ENCODE results near the gene ZC3H4. TPM values are rescaled to one million over a fixed set of nuclear protein-coding genes. Genes with fewer than 3 reads are reported as not detected.

Gene ZC3H4
- total RNA-seq, 1 donor from 2014 or later = 14.6 TPM

DNA sequence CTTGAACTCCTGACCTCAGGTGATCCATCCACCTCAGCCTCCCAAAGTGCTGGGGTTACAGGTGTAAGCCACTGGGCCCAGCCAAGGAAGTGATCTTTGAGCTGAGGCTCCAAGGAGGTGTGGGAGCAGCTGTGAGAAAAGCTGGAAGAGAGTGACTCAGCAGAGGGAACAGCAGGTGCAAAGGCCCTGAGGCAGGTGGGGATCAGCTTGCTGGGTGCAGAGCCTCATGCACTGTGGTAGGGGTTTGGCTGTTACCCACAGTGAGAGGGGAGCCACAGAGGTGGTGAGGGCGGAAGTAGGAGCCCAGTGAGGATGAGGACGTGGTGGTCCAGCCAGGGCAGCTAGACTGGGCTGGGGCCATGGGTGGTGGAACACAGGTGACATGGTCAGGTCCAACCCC lies 87.4 kb downstream of the ZC3H4 start:
- Histone ChIP-seq H3K9ac (ENCODE audit: low read depth in 1 of 3, low read length in 3 of 3) (no peak overlapping the region), H3K9me3 (ENCODE audit: control insufficient read depth in 3 of 3, low read length in 3 of 3) (no peaks in the 10 kb centered on the region), H3K36me3 (ENCODE audit: control insufficient read depth in 3 of 3, insufficient read depth in 3 of 3, low read length in 3 of 3) (no peaks in the 10 kb centered on the region), H3K4me3 (ENCODE audit: low read length in 3 of 3) (no peak overlapping the region), H3K4me1 (ENCODE audit: control insufficient read depth in 3 of 3, insufficient read depth in 3 of 3, low read length in 3 of 3) (peaks cover 7 to 11% (median 9%) of the 10 kb centered on the region in 3 donors), H3K27me3 (ENCODE audit: control insufficient read depth in 3 of 3, insufficient read depth in 3 of 3, low read length in 3 of 3) (peaks cover 58 to 68% (median 67%) of the 10 kb centered on the region in 3 donors), H3K27ac (ENCODE audit: low read depth, low read length) (no peak overlapping the region)

- Histone ChIP-seq H3K9ac (ENCODE audit: low read depth in 1 of 3, low read length in 3 of 3) (no peak overlapping the region), H3K4me3 (ENCODE audit: low read length in 3 of 3) (no peak overlapping the region), H3K9me3 (ENCODE audit: control insufficient read depth in 3 of 3, low read length in 3 of 3) (no peaks in the 10 kb centered on the region), H3K27ac (ENCODE audit: low read depth, low read length) (no peak overlapping the region), H3K27me3 (ENCODE audit: control insufficient read depth in 3 of 3, insufficient read depth in 3 of 3, low read length in 3 of 3) (peaks cover 70 to 79% (median 70%) of the 10 kb centered on the region in 3 donors), H3K4me1 (ENCODE audit: control insufficient read depth in 3 of 3, insufficient read depth in 3 of 3, low read length in 3 of 3) (peaks cover 10 to 15% (median 10%) of the 10 kb centered on the region in 3 donors), H3K36me3 (ENCODE audit: control insufficient read depth in 3 of 3, insufficient read depth in 3 of 3, low read length in 3 of 3) (no peaks in the 10 kb centered on the region)
These were observed 89.1 kb downstream of the ZC3H4 start for GRCh38 chr19:47024502-47024901.

DNA sequence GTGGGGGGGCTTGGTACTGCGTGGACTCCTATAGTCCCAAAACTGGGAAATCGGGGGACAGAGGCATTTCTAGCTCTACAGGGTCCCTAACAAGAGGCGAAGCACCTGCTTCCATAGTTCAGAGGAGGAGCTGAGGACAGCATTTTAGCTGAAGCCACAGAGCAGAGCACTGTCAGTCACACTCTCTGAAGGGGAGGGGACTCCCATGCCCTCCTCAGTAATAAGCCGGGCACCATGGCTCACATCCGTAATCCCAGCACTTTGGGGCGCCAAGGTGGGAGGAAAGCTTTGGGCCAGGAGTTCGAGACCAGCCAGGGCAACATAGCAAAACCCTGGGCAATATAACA lies 90.2 kb downstream of the ZC3H4 start:
- H3K9me3 ChIP-seq (ENCODE audit: control insufficient read depth in 3 of 3, low read length in 3 of 3) = no peaks in the 10 kb centered on the region
- no peak overlapping the region for H3K27ac ChIP-seq (ENCODE audit: low read depth, low read length)
- peaks cover 10 to 15% (median 10%) of the 10 kb centered on the region in 3 donors for H3K4me1 ChIP-seq (ENCODE audit: control insufficient read depth in 3 of 3, insufficient read depth in 3 of 3, low read length in 3 of 3)
- no peak overlapping the region for H3K4me3 ChIP-seq (ENCODE audit: low read length in 3 of 3)
- no peaks in the 10 kb centered on the region for H3K36me3 ChIP-seq (ENCODE audit: control insufficient read depth in 3 of 3, insufficient read depth in 3 of 3, low read length in 3 of 3)
- H3K9ac ChIP-seq (ENCODE audit: low read depth in 1 of 3, low read length in 3 of 3) = no peak overlapping the region
- H3K27me3 ChIP-seq (ENCODE audit: control insufficient read depth in 3 of 3, insufficient read depth in 3 of 3, low read length in 3 of 3) = peaks cover 71 to 78% (median 71%) of the 10 kb centered on the region in 3 donors

- H3K36me3 ChIP-seq (ENCODE audit: control insufficient read depth in 3 of 3, insufficient read depth in 3 of 3, low read length in 3 of 3) = no peaks in the 10 kb centered on the region
- H3K9me3 ChIP-seq (ENCODE audit: control insufficient read depth in 3 of 3, low read length in 3 of 3) = no peaks in the 10 kb centered on the region
- H3K4me3 ChIP-seq (ENCODE audit: low read length in 3 of 3) = no peak overlapping the region
- peaks cover 67 to 76% (median 70%) of the 10 kb centered on the region in 3 donors for H3K27me3 ChIP-seq (ENCODE audit: control insufficient read depth in 3 of 3, insufficient read depth in 3 of 3, low read length in 3 of 3)
- H3K9ac ChIP-seq (ENCODE audit: low read depth in 1 of 3, low read length in 3 of 3) = no peak overlapping the region
- H3K27ac ChIP-seq (ENCODE audit: low read depth, low read length) = no peak overlapping the region
- H3K4me1 ChIP-seq (ENCODE audit: control insufficient read depth in 3 of 3, insufficient read depth in 3 of 3, low read length in 3 of 3) = peaks cover 10 to 15% (median 10%) of the 10 kb centered on the region in 3 donors
These were observed 90.8 kb downstream of the ZC3H4 start for GRCh38 chr19:47022541-47023447.

DNA sequence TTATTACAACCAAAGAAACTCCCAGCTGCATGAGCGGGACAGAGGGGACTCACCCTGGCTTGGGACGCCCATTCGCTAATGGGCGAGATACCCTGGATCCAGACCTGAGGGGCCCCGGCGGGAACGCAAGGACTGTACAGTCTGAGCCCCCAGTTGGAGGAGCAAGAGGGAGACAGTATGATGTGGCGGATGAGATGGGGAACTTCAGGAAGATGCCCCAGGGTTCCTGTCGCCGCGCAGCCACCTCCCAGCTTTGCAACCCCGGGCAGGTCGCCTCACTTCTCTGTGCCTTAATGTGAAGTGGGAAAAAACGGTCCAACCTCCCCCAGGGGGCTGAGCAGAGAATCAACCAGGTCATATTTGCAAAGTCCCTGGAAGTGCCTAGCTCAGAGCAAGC lies 91.4 kb downstream of the ZC3H4 start:
- Histone ChIP-seq H3K36me3 (ENCODE audit: control insufficient read depth in 3 of 3, insufficient read depth in 3 of 3, low read length in 3 of 3) (no peaks in the 10 kb centered on the region), H3K27me3 (ENCODE audit: control insufficient read depth in 3 of 3, insufficient read depth in 3 of 3, low read length in 3 of 3) (peaks cover 63 to 70% (median 63%) of the 10 kb centered on the region in 3 donors), H3K9me3 (ENCODE audit: control insufficient read depth in 3 of 3, low read length in 3 of 3) (no peaks in the 10 kb centered on the region)

GRCh38 chr19:47021536-47022139 lies 91.9 kb downstream of the ZC3H4 start:
- Histone ChIP-seq H3K36me3 (ENCODE audit: control insufficient read depth in 3 of 3, insufficient read depth in 3 of 3, low read length in 3 of 3) (no peaks in the 10 kb centered on the region), H3K27ac (ENCODE audit: low read depth, low read length) (no peak overlapping the region), H3K4me3 (ENCODE audit: low read length in 3 of 3) (no peak overlapping the region), H3K27me3 (ENCODE audit: control insufficient read depth in 3 of 3, insufficient read depth in 3 of 3, low read length in 3 of 3) (peaks cover 59 to 65% (median 60%) of the 10 kb centered on the region in 3 donors), H3K9ac (ENCODE audit: low read depth in 1 of 3, low read length in 3 of 3) (no peak overlapping the region), H3K9me3 (ENCODE audit: control insufficient read depth in 3 of 3, low read length in 3 of 3) (no peaks in the 10 kb centered on the region), H3K4me1 (ENCODE audit: control insufficient read depth in 3 of 3, insufficient read depth in 3 of 3, low read length in 3 of 3) (peaks cover 10 to 15% (median 10%) of the 10 kb centered on the region in 3 donors)

More for the DNA sequence above, 91.4 kb downstream of the ZC3H4 start:
- no peak overlapping the region for H3K27ac ChIP-seq (ENCODE audit: low read depth, low read length)
- H3K9ac ChIP-seq (ENCODE audit: low read depth in 1 of 3, low read length in 3 of 3) = no peak overlapping the region
- H3K4me1 ChIP-seq (ENCODE audit: control insufficient read depth in 3 of 3, insufficient read depth in 3 of 3, low read length in 3 of 3) = peaks cover 10 to 15% (median 10%) of the 10 kb centered on the region in 3 donors
- no peak overlapping the region for H3K4me3 ChIP-seq (ENCODE audit: low read length in 3 of 3)

GRCh38 chr19:47020992-47021496 lies 92.5 kb downstream of the ZC3H4 start:
- H3K27ac ChIP-seq (ENCODE audit: low read depth, low read length) = no peak overlapping the region
- peaks cover 54 to 59% (median 55%) of the 10 kb centered on the region in 3 donors for H3K27me3 ChIP-seq (ENCODE audit: control insufficient read depth in 3 of 3, insufficient read depth in 3 of 3, low read length in 3 of 3)
- H3K4me3 ChIP-seq (ENCODE audit: low read length in 3 of 3) = peak overlapping the region in 1 of 3 donors; percentile 29
- H3K9ac ChIP-seq (ENCODE audit: low read depth in 1 of 3, low read length in 3 of 3) = no peak overlapping the region
- H3K36me3 ChIP-seq (ENCODE audit: control insufficient read depth in 3 of 3, insufficient read depth in 3 of 3, low read length in 3 of 3) = no peaks in the 10 kb centered on the region
- H3K4me1 ChIP-seq (ENCODE audit: control insufficient read depth in 3 of 3, insufficient read depth in 3 of 3, low read length in 3 of 3) = peaks cover 10 to 15% (median 10%) of the 10 kb centered on the region in 3 donors
- no peaks in the 10 kb centered on the region for H3K9me3 ChIP-seq (ENCODE audit: control insufficient read depth in 3 of 3, low read length in 3 of 3)

GRCh38 chr19:47020132-47020805 lies 93.3 kb downstream of the ZC3H4 start:
- Histone ChIP-seq H3K36me3 (ENCODE audit: control insufficient read depth in 3 of 3, insufficient read depth in 3 of 3, low read length in 3 of 3) (no peaks in the 10 kb centered on the region), H3K27me3 (ENCODE audit: control insufficient read depth in 3 of 3, insufficient read depth in 3 of 3, low read length in 3 of 3) (peaks cover 48 to 52% (median 51%) of the 10 kb centered on the region in 3 donors), H3K4me3 (ENCODE audit: low read length in 3 of 3) (peak overlapping the region in 1 of 3 donors; percentile 22), H3K27ac (ENCODE audit: low read depth, low read length) (no peak overlapping the region), H3K9ac (ENCODE audit: low read depth in 1 of 3, low read length in 3 of 3) (no peak overlapping the region), H3K9me3 (ENCODE audit: control insufficient read depth in 3 of 3, low read length in 3 of 3) (no peaks in the 10 kb centered on the region), H3K4me1 (ENCODE audit: control insufficient read depth in 3 of 3, insufficient read depth in 3 of 3, low read length in 3 of 3) (peaks cover 10 to 15% (median 10%) of the 10 kb centered on the region in 3 donors)

DNA sequence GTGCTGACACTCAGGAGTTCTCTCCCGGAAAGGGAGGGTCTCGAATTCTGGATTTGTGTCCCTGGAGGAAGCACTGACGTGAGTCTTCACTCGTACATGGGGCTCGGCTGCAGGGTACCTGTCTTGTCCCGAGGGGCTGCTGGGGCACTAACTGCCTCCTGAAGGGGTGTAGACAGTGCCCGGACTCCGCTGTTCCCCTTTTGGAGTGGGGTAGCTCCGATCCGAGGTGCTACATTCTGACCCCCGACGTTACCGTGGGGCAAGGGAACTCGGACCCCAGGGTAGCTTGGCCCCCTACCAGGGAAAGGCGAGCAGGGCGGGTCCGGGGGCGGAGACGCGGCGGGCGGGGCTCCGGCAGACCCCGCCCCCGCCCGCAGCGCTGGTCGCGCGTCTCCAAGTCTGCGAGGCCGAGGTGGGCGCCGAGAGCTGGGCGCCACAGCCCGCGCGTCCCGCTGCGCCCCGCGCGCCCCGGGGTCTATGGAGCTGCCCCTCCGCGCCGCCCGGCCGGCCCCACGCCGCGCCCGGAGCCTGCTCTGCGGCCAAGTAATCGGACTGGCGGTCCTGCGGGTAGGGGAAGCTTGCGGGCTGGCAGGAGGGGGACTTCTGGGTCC lies 94.0 kb downstream of the ZC3H4 start, which contains the start of gene NPAS1:
TSS of gene NPAS1 (plus strand) at position 407 of the 611 bp plus-strand sequence. CDS start 1,211 bp downstream, outside the sequence.
- no peaks in the 10 kb centered on the region for H3K9me3 ChIP-seq (ENCODE audit: control insufficient read depth in 3 of 3, low read length in 3 of 3)
- peaks cover 45 to 47% (median 47%) of the 10 kb centered on the region in 3 donors for H3K27me3 ChIP-seq (ENCODE audit: control insufficient read depth in 3 of 3, insufficient read depth in 3 of 3, low read length in 3 of 3)

More for the DNA sequence above, 94.0 kb downstream of the ZC3H4 start, which contains the start of gene NPAS1:
- H3K9ac ChIP-seq (ENCODE audit: low read depth in 1 of 3, low read length in 3 of 3) = no peak within 1 kb of the TSS
- no peaks in the 10 kb centered on the region for H3K36me3 ChIP-seq (ENCODE audit: control insufficient read depth in 3 of 3, insufficient read depth in 3 of 3, low read length in 3 of 3)
- no peak within 1 kb of the TSS for H3K27ac ChIP-seq (ENCODE audit: low read depth, low read length)
- peak within 1 kb of the TSS in 1 of 3 donors; percentile 22 for H3K4me3 ChIP-seq (ENCODE audit: low read length in 3 of 3)
- peaks cover 10 to 15% (median 10%) of the 10 kb centered on the region in 3 donors for H3K4me1 ChIP-seq (ENCODE audit: control insufficient read depth in 3 of 3, insufficient read depth in 3 of 3, low read length in 3 of 3)
